ENCODE measurements around the gene PYM1. TPM values are rescaled to one million over a fixed set of nuclear protein-coding genes. Genes with fewer than 3 reads are reported as not detected.

Gene PYM1
- total and polyA plus RNA-seq, 2 of the 13 experiments (the other 11 are each of a cell fraction or from before 2014, with no cell fraction given) = 44.0 to 51.8 TPM

- no peak for TF ChIP-seq ZNF318 (CRISPR knock-in tag; IDR thresholded peaks at IDR 0.05)
- no peak for TF ChIP-seq ZBTB7A (CRISPR knock-in tag; IDR thresholded peaks at IDR 0.05)
- no peak for TF ChIP-seq KAT8 (CRISPR knock-in tag; IDR thresholded peaks at IDR 0.05)
- TF ChIP-seq ZNF317 (CRISPR knock-in tag; IDR thresholded peaks at IDR 0.05) = no peak
- TF ChIP-seq ZNF24 (IDR thresholded peaks at IDR 0.05) = no peak
- TF ChIP-seq TFE3 (CRISPR knock-in tag; IDR thresholded peaks at IDR 0.05) = no peak
- TF ChIP-seq PBX2 (CRISPR knock-in tag; IDR thresholded peaks at IDR 0.05) = no peak
- no peak for TF ChIP-seq USF2 (IDR thresholded peaks at IDR 0.05; ENCODE audit: low read depth, low read length)
- TF ChIP-seq USF2 (CRISPR knock-in tag; IDR thresholded peaks at IDR 0.05; ENCODE audit: borderline replicate concordance) = no peak
- no peak for TF ChIP-seq TOE1 (CRISPR knock-in tag; IDR thresholded peaks at IDR 0.05)
- no peak for TF ChIP-seq ZBTB44 (CRISPR knock-in tag; IDR thresholded peaks at IDR 0.05)
- no peak for TF ChIP-seq ZNF672 (CRISPR knock-in tag; IDR thresholded peaks at IDR 0.05)
Observed at GRCh38 chr12:55891310-55891709, 36.4 kb downstream of the PYM1 start (continued).

All from HepG2 (cell line).